ENCODE results near the gene FBN3. TPM values are rescaled to one million over a fixed set of nuclear protein-coding genes. Genes with fewer than 3 reads are reported as not detected.

Gene FBN3
- total RNA-seq, 3 donors from 2014 or later = 0.35 TPM; not detected in 2

- H3K36me3 ChIP-seq (ENCODE audit: low read depth) = no peaks in the 10 kb centered on the region
- no peak for ATAC-seq
- H3K9me3 ChIP-seq = no peaks in the 10 kb centered on the region
- no peak for TF ChIP-seq CTCF (IDR thresholded peaks at IDR 0.05)
- no peaks in the 10 kb centered on the region for H3K4me1 ChIP-seq (ENCODE audit: low read depth)
- no peak for DNase-seq
- intact Hi-C loops (cut with DNase I, micrococcal nuclease) = no loop called here
- H3K4me3 ChIP-seq = no peak overlapping the region
Measured at GRCh38 chr19:8111376-8111775, 38.0 kb downstream of the FBN3 start.

- no peak for ATAC-seq
- H3K4me1 ChIP-seq (ENCODE audit: low read depth) = no peaks in the 10 kb centered on the region
- no peak overlapping the region for H3K4me3 ChIP-seq
- DNase-seq = peak in 1 of 3 donors; percentile 39
- intact Hi-C loops (cut with DNase I, micrococcal nuclease) = no loop called here
- H3K9me3 ChIP-seq = no peaks in the 10 kb centered on the region
- no peak for TF ChIP-seq CTCF (IDR thresholded peaks at IDR 0.05)
- H3K36me3 ChIP-seq (ENCODE audit: low read depth) = no peaks in the 10 kb centered on the region
Measured at GRCh38 chr19:8110931-8111330, 38.5 kb downstream of the FBN3 start.

GRCh38 chr19:8109890-8110662 is 39.3 kb downstream of the FBN3 start:
- ATAC-seq (no peak), DNase-seq (peak in 1 of 3 donors; percentile 8)
- no peaks in the 10 kb centered on the region for H3K9me3 ChIP-seq
- intact Hi-C loops (cut with DNase I, micrococcal nuclease) = no loop called here
- no peak overlapping the region for H3K4me3 ChIP-seq
- H3K36me3 ChIP-seq (ENCODE audit: low read depth) = no peaks in the 10 kb centered on the region
- no peaks in the 10 kb centered on the region for H3K4me1 ChIP-seq (ENCODE audit: low read depth)
- no peak for TF ChIP-seq CTCF (IDR thresholded peaks at IDR 0.05)

GRCh38 chr19:8109455-8109854 is 39.9 kb downstream of the FBN3 start:
- Histone ChIP-seq H3K36me3 (ENCODE audit: low read depth) (no peaks in the 10 kb centered on the region), H3K4me1 (ENCODE audit: low read depth) (no peaks in the 10 kb centered on the region), H3K9me3 (no peaks in the 10 kb centered on the region), H3K4me3 (no peak overlapping the region)
- no peak for TF ChIP-seq CTCF (IDR thresholded peaks at IDR 0.05)
- DNase-seq (peak in 1 of 3 donors; percentile 7), ATAC-seq (no peak)
- intact Hi-C loops (cut with DNase I, micrococcal nuclease) = no loop called here

- ATAC-seq = no peak
- peak in 1 of 3 donors; percentile 22 for DNase-seq
- Histone ChIP-seq H3K36me3 (ENCODE audit: low read depth) (no peaks in the 10 kb centered on the region), H3K4me3 (no peak overlapping the region), H3K4me1 (ENCODE audit: low read depth) (no peaks in the 10 kb centered on the region), H3K9me3 (no peaks in the 10 kb centered on the region)
- intact Hi-C loops (cut with DNase I, micrococcal nuclease) = no loop called here
- no peak for TF ChIP-seq CTCF (IDR thresholded peaks at IDR 0.05)
Measured at GRCh38 chr19:8108560-8109445, 40.6 kb downstream of the FBN3 start.
